Measurements from ENCODE around the gene DPYSL5.
"Not testable (repeated sequence)": the region's sequence is repeated elsewhere in the genome, so short reads cannot be mapped to it uniquely, and the experiment has no call there.

DPYSL5 gene

GRCh38 chr2:26875065-26875634 lies 27.2 kb downstream of the DPYSL5 start:
- DNase-seq (ENCODE audit: low read depth) = no peak

GRCh38 chr2:26875808-26876207 lies 27.9 kb downstream of the DPYSL5 start:
- no peak for DNase-seq (ENCODE audit: low read depth)

- DNase-seq (ENCODE audit: low read depth) = no peak
These were observed 28.3 kb downstream of the DPYSL5 start for GRCh38 chr2:26876260-26876659.

GRCh38 chr2:26877276-26877675 lies 29.3 kb downstream of the DPYSL5 start:
- DNase-seq (ENCODE audit: low read depth) = no peak

- no peak for DNase-seq (ENCODE audit: low read depth)
These were observed 32.2 kb downstream of the DPYSL5 start for GRCh38 chr2:26880161-26880560.

- no peak for DNase-seq (ENCODE audit: low read depth)
These were observed 33.0 kb downstream of the DPYSL5 start for GRCh38 chr2:26880910-26881435.

- DNase-seq (ENCODE audit: low read depth) = not testable (repeated sequence)
These were observed 34.3 kb downstream of the DPYSL5 start for GRCh38 chr2:26882220-26882619.

GRCh38 chr2:26883956-26884355 lies 36.0 kb downstream of the DPYSL5 start:
- DNase-seq (ENCODE audit: low read depth) = no peak

- DNase-seq (ENCODE audit: low read depth) = no peak
These were observed 36.6 kb downstream of the DPYSL5 start for GRCh38 chr2:26884486-26884885.

GRCh38 chr2:26885651-26886329 lies 37.9 kb downstream of the DPYSL5 start:
- DNase-seq (ENCODE audit: low read depth) = no peak

- no peak for DNase-seq (ENCODE audit: low read depth)
These were observed 38.8 kb downstream of the DPYSL5 start for GRCh38 chr2:26886736-26887135.

- DNase-seq (ENCODE audit: low read depth) = no peak
These were observed 39.2 kb downstream of the DPYSL5 start for GRCh38 chr2:26887151-26887550.

- no peak for DNase-seq (ENCODE audit: low read depth)
These were observed 41.9 kb downstream of the DPYSL5 start for GRCh38 chr2:26889796-26890195.

- DNase-seq (ENCODE audit: low read depth) = no peak
These were observed 42.5 kb downstream of the DPYSL5 start for GRCh38 chr2:26890341-26891000.

GRCh38 chr2:26892133-26892532 lies 44.2 kb downstream of the DPYSL5 start:
- no peak for DNase-seq (ENCODE audit: low read depth)

- no peak for DNase-seq (ENCODE audit: low read depth)
These were observed 45.1 kb downstream of the DPYSL5 start for GRCh38 chr2:26892922-26893524.

GRCh38 chr2:26894136-26894535 lies 46.2 kb downstream of the DPYSL5 start:
- no peak for DNase-seq (ENCODE audit: low read depth)

- DNase-seq (ENCODE audit: low read depth) = no peak
These were observed 50.0 kb downstream of the DPYSL5 start for GRCh38 chr2:26897807-26898479.

GRCh38 chr2:26898480-26899078 lies 50.6 kb downstream of the DPYSL5 start:
- no peak for DNase-seq (ENCODE audit: low read depth)

GRCh38 chr2:26899500-26900164 lies 51.7 kb downstream of the DPYSL5 start:
- no peak for DNase-seq (ENCODE audit: low read depth)

- no peak for DNase-seq (ENCODE audit: low read depth)
These were observed 52.9 kb downstream of the DPYSL5 start for GRCh38 chr2:26900831-26901321.
